Progenitor cell of endocrine pancreas (in vitro differentiated cells): ENCODE measurements around the gene OR6C74. TPM values are rescaled to one million over a fixed set of nuclear protein-coding genes. Genes with fewer than 3 reads are reported as not detected.

Source experiments
- DNase-seq: peaks from one replicate; pipeline ENCODE4 v3.0.0; 2021; ENCODE audit warnings: low spot score; ENCODE audit not compliant: unreplicated experiment
- H3K27ac Mint-ChIP-seq: 2 replicates; pipeline ENCODE4 v1.8.0; 2021; ENCODE audit warnings: mild to moderate bottlenecking, moderate library complexity, mixed read lengths
- H3K27me3 Mint-ChIP-seq: 2 replicates; pipeline ENCODE4 v1.8.0; 2021; ENCODE audit warnings: mixed read lengths
- H3K36me3 Mint-ChIP-seq: 2 replicates; pipeline ENCODE4 v1.8.0; 2022; ENCODE audit warnings: mixed read lengths; ENCODE audit not compliant: insufficient read depth
- H3K4me1 Mint-ChIP-seq: 2 replicates; pipeline ENCODE4 v1.8.0; 2021; ENCODE audit warnings: low read depth, mixed read lengths
- H3K4me3 Mint-ChIP-seq: 2 replicates; pipeline ENCODE4 v1.8.0; 2021; ENCODE audit warnings: low read depth, mild to moderate bottlenecking, moderate library complexity, mixed read lengths
- H3K9me3 Mint-ChIP-seq: 2 replicates; pipeline ENCODE4 v1.8.0; 2021; ENCODE audit warnings: low read depth, mixed read lengths
- CTCF ChIP-seq: fragments of 200-600 bp; sonication (generic); IDR thresholded peaks from one replicate; pipeline ENCODE4 v1.5.0; 2021; ENCODE audit warnings: antibody characterized with exemption, mild to moderate bottlenecking; ENCODE audit not compliant: unreplicated experiment
- long read RNA-seq: library from polyadenylated mRNA; unstranded; transcript quantifications from one replicate; pipeline ENCODE4 v2.0.0, GENCODE V29; 2020
- total RNA-seq: library from RNA; stranded (reverse); gene quantifications from 2 replicates; pipeline ENCODE4 v1.2.1, GENCODE V29; 2021

The OR6C74 gene
- not detected in 2 replicates for total RNA-seq
- long read RNA-seq = 0 reads

- TF ChIP-seq CTCF = no peak
- H3K27me3 Mint-ChIP-seq = peaks cover 7% of the 10 kb centered on the region
- peaks cover 6% of the 10 kb centered on the region for H3K9me3 Mint-ChIP-seq
- DNase-seq = no peak
- no peak within 1 kb of the TSS for H3K27ac Mint-ChIP-seq
- no peaks in the 10 kb centered on the region for H3K4me1 Mint-ChIP-seq
- no peaks in the 10 kb centered on the region for H3K36me3 Mint-ChIP-seq
- H3K4me3 Mint-ChIP-seq = no peak within 1 kb of the TSS
Measured at GRCh38 chr12:55244309-55244708, at the start of gene OR6C74. Gene OR6C74, plus strand, starts transcription at chr12:55244609. Its CDS starts 2,679 bp downstream, at chr12:55247288.

GRCh38 chr12:55220725-55221124 is 23.7 kb upstream of the OR6C74 start, which contains the start of gene OR10A7:
Gene OR10A7, plus strand, starts transcription at chr12:55221025. Its CDS starts 0 bp downstream, at chr12:55221025.
- no peak for DNase-seq
- Mint-ChIP-seq H3K4me1 (no peaks in the 10 kb centered on the region), H3K9me3 (no peaks in the 10 kb centered on the region), H3K4me3 (no peak within 1 kb of the TSS), H3K36me3 (no peaks in the 10 kb centered on the region), H3K27me3 (no peaks in the 10 kb centered on the region), H3K27ac (no peak within 1 kb of the TSS)
- TF ChIP-seq CTCF = no peak

- no peak overlapping the region for H3K27ac Mint-ChIP-seq
- no peaks in the 10 kb centered on the region for H3K36me3 Mint-ChIP-seq
- no peaks in the 10 kb centered on the region for H3K4me1 Mint-ChIP-seq
- H3K4me3 Mint-ChIP-seq = no peak overlapping the region
- H3K9me3 Mint-ChIP-seq = no peaks in the 10 kb centered on the region
- peaks cover 9% of the 10 kb centered on the region for H3K27me3 Mint-ChIP-seq
- no peak for TF ChIP-seq CTCF
- no peak for DNase-seq
Measured at GRCh38 chr12:55226523-55226922, 17.9 kb upstream of the OR6C74 start.

GRCh38 chr12:55227643-55228042 is 16.8 kb upstream of the OR6C74 start:
- H3K4me3 Mint-ChIP-seq = no peak overlapping the region
- H3K27me3 Mint-ChIP-seq = peaks cover 9% of the 10 kb centered on the region
- no peaks in the 10 kb centered on the region for H3K4me1 Mint-ChIP-seq
- H3K36me3 Mint-ChIP-seq = no peaks in the 10 kb centered on the region
- no peak for TF ChIP-seq CTCF
- no peaks in the 10 kb centered on the region for H3K9me3 Mint-ChIP-seq
- H3K27ac Mint-ChIP-seq = no peak overlapping the region
- no peak for DNase-seq

GRCh38 chr12:55246159-55246558 is 1.8 kb downstream of the OR6C74 start:
- H3K36me3 Mint-ChIP-seq = no peaks in the 10 kb centered on the region
- H3K9me3 Mint-ChIP-seq = peaks cover 6% of the 10 kb centered on the region
- H3K4me3 Mint-ChIP-seq = no peak overlapping the region
- no peak for TF ChIP-seq CTCF
- DNase-seq = no peak
- peaks cover 7% of the 10 kb centered on the region for H3K27me3 Mint-ChIP-seq
- no peak overlapping the region for H3K27ac Mint-ChIP-seq
- no peaks in the 10 kb centered on the region for H3K4me1 Mint-ChIP-seq
